DMS153 treated with DMSO at 0.1 percent for 48 hours (cell line): ENCODE data around the gene LMTK3.
"Not testable (repeated sequence)": the region's sequence is repeated elsewhere in the genome, so short reads cannot be mapped to it uniquely, and the experiment has no call there.

Source experiments
- DNase-seq: peaks from one replicate; lab custom pipeline; 2025; ENCODE audit not compliant: unreplicated experiment; lab: John Stamatoyannopoulos, UW

LMTK3 gene

DNA sequence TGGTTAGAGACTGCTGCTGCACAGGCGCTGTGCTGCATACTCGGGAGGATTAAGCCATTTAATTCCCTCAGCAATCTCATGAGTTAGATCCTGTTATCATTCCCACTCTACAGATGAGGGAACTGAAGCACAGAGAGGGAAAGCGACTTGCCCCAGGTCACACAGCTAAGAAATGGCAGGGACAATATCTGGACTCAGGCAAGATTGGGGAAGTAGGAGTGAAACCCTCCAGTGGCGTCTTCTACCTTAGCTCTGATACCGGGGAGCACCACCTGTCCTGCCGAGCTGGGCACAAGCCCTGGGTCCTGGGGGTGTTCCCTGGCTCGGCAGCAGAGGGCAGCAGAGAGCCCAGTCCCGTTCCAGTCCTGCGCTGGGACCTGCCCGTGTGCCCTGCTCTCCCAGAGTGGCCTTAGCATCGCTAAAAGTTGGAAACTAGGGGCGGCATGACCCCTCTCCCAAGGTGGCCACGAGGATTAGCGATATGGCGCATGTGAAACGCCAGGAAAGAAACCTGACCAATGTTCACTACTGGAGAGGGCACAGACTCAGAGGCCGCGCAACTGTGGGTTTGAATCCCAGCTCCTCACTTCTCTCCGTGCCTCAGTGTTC, 21.9 kb downstream of the LMTK3 start:
- DNase-seq: peak; percentile 43

DNA sequence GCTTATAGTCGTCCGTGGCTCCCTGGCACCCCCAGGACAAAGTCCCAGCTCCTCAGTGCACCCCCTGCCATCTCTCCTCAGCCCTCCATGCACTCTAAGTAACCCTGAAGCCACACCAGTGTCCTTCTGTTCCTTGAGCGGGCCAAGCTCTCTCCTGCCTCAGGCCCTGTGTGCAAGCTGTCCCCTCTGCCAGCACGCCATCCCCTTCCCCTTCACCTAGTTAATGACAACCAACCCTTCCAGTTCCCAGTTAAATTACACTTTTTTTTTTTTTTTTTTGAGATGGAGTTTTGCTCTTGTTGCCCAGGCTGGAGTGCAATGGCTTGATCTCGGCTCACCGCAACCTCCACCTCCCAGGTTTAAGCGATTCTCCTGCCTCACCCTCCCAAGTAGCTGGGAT, 23.2 kb downstream of the LMTK3 start:
- not testable (repeated sequence) for DNase-seq

DNA sequence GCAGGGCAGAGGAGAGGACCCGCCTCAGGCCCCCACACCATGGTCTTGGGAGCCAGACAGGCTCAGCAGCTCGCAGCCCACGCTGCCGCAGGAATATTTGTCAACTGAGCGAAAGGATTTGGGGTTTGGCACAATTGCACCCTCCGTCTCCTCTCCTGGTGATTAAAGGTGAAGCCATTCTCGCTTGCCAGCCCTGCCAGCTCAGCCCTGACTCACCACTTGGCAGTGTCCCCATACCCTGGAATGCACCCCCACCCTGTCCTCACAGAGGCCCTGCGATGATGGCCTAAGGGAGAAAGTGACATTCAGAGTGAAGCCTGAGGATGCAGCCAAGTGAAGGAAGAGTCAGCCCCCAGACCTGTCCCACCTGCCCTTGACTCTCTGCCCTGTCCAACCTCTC, 23.7 kb downstream of the LMTK3 start:
- no peak for DNase-seq

DNA sequence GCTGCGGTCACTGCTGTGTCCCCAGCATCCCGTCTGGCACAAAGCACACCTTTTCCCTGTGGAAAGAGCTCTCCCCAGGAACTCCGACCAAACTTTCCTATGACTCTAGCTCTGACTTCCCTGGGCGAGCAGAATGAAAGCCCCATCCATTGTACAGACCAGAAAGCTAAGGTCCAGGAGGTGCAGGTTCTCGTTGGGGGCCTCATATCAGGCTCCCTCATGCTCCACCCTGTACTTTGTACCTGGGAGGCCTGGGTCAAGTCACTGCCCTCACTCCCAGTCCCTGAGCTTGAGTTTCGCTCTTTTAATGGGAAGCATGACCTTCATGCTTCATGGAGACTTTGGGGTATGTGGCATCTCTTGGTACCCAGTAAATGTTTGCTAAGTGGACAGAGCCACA, 24.1 kb downstream of the LMTK3 start:
- DNase-seq: no peak

DNA sequence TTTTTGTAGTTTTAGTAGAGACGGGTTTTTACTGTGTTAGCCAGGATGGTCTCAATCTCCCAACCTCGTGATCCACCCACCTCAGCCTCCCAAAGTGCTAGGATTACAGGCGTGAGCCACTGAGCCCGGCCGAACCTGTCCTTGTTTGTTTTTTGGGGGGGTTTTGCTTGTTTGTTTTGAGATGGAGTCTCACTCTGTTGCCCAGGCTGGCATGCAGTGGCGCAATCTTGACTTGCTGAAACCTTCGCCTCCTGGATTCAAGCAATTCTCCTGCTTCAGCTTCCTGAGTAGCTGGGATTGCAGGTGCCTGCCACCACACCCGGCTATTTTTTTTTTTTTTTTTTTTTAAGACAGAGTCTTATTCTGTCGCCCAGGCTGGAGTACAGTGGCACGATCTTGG, 24.9 kb downstream of the LMTK3 start:
- DNase-seq: not testable (repeated sequence)

DNA sequence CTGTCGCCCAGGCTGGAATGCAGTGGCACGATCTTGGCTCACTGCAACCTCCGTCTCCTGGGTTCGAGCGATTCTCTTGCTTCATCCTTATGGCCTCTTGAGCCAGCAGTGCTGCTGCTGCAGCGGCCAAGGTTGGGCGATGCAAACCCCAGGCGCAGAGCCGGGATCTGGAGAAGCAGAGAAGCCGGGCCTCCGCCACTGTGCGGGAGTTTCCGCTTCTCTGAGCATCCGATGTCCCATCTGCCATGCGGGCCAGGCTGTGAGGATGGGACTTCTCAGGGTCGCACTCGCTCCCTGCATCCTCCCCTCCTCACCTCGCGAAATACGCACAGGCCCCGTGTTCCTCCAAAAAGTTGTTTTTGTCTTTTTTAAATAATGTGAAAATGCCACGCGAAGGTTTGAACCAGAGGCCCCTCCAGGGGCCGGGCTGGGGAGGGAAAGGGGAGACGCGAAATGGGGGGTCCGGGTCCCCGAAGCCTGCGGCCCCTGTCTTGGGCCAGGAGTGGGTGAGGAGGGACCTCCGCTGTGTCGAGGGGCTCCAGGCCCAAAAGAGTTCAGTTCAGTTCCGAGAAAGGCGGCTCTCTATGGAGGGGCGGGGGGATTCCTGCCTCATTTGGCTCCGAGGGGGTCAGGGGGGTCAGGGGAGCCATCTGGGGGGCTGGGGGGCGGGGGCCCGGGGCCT, 26.6 kb downstream of the LMTK3 start:
- DNase-seq: no peak

DNA sequence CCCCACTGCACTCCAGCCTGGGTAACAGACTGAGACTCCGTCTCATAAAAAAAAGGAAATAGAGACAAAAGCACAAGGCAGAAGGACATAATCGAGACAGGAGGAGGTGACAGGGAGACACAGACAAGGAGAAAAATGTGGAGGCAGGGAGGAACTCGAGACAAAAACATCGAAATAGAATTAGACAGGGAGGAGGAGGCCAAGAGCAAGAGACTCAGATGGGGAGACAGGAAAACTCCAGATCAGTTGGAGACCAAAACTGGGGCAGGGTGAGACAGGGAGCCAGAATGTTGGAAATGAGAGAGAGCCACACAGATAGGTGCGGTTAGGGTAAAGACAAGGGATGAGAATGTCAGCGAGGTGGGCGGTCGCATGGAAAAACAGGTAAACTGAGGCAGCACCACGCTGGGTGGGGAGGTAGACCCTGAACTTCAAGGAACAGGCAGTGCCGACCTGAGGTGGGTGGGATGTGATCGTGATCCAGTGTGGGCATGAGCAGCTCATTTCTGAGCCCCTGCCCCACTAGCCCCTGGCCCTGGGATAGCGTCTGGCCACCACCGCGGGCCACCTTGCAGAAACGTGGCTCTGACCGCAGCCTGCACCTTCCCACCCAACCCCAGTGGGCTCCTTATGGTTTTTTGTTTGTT, 27.3 kb downstream of the LMTK3 start:
- no peak for DNase-seq

DNA sequence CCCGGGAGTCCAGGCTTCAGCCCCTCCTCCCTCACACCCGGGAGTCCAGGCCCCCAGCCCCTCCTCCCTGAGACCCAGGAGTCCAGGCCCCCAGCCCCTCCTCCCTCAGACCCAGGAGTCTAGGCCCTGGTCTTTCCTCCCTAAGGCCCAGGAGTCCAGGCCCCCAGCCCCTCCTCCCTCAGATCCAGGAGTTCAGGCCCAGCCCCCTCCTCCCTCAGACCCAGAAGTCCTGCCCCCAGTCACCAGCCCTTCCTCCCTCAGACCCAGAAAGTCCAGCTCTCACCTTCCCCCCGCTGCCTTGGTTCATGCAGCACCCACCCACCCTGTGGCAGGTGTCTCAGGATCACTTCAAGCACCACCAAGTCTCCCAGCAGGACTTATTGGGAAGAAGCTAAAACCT, 28.3 kb downstream of the LMTK3 start:
- no peak for DNase-seq

DNA sequence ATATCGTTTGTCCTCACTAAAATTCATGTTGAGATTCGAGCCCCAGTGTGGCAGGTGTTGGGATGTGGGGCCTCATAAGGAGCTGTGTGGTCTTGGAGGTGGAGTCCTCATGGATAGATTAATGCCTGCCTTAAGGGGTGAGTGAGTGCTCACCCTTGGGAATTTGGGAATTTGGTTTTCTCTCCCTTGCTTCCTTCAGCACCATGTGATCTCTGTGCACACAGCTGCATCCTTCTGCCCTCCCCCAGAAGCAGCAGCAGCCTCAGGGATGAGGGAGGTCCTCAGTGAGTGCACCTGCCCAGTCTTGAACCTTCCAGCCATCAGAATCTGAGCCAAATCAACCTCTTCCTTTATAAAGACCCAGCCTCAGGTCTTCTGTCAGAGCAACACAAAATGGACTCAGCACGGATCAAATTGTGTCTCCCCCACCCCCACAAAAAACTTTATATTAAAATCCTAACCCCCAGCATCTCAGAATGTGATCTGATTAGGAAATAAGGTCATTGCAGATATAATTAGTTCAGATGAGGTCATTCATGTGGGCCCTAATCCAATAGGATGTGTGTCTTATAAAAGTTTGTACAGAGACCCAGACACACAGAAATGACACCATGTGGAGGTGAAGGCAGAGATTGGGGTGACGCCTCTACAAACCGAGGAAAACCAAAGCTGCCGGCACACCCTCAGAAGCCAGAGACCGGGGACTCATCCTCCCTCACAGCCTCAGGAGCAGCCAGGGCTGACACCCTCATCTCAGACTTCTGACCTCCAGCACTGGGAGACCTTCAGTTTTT, 29.6 kb downstream of the LMTK3 start:
- DNase-seq: no peak

DNA sequence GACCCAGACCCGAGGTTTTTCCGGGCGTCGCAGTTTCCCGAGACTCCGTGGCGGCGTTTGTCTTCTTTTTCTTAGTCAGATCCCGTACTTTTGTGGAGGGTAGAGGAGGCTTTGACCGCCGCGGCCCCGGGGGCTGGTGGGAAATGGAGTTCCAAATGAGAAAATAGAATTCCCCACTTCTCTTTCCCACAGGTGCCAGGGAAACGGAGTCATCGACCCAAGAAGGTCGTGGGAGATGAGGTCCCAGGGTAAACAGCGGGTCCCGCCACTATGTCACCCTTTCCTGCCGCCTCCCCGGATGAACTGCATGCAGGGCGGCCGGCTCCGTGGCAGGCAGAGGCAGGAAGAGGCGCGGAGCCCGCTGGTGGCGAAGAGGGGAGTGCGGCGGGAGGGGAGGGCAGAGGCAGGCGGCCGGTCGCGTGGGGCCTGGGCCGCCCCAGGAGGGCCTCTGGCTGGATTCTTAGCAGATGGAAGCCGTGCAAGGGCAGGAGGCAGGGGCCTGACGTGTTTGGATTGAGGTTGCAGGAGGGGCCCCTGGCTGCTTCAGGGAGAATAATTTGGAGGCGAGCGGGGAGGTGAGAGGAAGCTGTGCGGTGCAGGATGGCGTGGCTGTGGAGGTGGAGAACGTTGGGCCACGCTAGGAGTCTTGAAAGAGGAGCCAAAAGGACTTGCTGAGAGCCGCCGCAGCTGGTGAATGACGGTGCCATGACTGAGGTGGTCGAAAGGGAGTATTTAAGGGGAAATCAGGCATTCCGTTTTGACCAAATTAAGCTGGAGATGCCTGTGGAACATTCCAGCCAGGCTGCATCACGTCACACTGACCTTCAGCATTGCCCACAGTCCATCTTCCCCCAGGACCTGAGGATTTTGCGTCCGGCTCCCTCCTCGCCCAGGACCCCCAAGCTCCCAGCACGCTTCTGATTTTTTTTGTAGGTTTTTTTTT, 30.8 kb downstream of the LMTK3 start:
- DNase-seq: no peak

DNA sequence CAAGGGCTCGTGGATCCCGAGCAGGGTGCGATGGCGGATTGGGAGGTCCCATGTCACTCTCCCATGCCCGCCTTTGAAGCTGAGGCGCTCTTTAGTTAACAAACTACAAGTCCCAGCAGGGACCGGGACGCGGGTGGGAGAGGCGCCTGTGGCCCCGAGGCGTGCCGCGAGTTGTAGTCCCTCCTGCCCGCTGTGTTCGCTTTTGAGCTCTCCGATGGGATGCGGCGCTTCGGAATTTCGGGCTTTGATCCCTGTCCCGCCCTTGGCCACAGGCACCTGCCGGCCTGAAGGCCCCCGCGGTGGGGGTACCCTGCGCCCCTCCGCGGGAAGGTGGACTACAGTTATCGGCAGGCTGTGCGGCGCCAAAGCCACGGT, 31.5 kb downstream of the LMTK3 start:
- DNase-seq: no peak

DNA sequence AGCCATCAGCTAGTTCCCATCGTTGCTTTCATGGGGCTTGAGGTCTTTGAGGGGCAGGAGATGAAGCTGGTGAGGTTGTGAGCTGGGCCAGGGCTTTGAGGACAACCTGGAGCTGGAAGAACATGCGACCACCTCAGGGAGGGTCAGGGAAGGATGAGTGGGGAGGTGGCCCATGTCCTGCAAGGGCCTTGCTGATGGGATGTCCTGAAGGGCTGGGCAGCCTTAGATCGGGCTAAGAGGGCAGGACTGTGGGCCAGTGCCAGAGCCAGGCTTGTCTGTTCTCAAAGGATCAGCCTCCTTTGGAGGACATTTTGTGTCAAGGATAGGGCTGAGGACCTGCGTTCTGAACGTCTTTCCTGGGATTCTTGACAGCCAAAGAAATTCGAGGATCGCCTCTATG, 31.9 kb downstream of the LMTK3 start:
- no peak for DNase-seq

DNA sequence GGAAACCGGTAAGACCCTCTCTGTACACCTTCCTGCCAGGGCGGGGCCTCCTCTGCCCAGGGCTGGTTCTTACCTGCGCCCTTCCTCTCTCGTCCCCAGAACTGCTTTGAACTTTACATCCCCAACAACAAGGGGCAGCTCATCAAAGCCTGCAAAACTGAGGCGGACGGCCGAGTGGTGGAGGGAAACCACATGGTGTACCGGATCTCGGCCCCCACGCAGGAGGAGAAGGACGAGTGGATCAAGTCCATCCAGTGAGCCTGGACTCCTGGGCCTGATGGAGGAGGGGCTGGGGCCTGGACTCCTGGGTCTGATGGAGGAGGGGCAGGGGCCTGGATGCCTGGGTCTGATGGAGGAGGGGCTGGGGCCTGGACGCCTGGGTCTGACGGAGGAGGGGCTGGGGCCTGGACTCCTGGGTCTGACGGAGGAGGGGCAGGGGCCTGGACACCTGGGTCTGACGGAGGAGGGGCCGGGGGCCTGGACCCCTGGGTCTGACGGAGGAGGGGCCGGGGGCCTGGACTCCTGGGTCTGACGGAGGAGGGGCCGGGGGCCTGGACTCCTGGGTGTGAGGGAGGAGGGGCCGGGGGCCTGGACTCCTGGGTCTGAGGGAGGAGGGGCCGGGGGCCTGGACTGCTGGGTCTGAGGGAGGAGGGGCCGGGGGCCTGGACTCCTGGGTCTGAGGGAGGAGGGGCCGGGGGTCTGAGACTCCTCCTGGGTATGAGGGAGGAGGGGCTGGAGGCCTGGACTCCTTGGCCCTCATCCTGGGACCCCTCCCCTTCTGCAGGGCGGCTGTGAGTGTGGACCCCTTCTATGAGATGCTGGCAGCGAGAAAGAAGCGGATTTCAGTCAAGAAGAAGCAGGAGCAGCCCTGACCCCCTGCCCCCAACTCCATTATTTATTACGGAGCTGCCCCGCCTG, 33.0 kb downstream of the LMTK3 start:
- no peak for DNase-seq

DNA sequence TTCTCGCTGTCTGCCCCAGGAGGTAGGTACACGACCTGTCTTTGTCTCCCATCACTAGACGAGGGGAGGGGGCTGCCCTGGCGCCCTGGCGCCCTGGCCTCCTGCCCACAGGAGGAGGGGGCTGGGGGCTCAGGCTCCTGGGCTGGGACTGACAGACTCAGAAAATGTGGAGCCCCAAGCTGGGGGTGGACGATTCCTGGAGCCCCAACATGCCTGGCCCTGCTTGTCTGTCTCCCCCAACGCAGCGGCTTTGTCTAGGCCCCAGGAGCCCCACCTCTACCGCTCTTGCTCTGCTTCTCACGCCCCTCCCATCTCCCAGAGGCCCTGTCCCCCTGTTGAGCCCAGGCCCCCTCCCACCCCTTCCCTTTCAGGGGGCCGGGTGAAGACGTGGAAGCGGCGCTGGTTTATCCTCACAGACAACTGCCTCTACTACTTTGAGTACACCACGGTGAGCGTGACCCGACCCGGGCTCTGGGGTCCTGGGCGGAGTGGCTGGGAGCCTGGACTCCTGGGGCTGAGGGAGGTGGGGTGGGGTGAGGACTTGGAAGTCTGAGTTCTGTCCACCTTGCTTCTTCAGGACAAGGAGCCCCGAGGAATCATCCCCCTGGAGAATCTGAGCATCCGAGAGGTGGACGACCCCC, 33.8 kb downstream of the LMTK3 start:
- no peak for DNase-seq

DNA sequence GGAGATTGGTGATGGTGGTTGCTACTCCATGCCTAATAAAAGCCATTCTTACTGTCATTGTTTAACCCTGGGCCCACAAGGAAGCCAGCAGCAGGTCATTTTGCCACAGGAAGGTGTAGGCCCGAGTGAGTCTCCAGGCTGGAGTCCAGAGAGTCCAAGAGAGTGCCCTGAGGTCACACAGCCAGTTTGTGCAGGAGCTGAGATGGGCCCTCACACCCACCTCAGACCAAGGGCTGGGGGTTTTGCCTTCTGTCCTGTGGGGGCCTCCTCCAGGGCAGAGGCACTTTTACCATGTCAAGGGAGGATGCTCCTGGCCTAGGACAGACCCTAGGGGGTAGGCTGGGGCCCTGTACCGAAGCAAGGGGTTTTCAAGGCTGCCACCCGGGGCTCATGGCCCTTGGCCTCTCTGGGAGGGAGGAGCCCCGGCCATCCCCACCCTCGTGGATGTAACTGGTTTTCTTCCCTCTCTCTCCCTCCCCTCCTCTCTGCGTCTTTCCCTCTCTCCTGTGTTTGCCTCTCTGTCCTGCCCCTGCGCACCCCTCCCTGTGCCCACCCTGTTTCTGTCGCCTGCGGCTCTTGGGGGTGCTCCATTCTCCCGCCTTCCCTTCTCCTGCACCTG, 34.5 kb downstream of the LMTK3 start:
- DNase-seq: no peak

DNA sequence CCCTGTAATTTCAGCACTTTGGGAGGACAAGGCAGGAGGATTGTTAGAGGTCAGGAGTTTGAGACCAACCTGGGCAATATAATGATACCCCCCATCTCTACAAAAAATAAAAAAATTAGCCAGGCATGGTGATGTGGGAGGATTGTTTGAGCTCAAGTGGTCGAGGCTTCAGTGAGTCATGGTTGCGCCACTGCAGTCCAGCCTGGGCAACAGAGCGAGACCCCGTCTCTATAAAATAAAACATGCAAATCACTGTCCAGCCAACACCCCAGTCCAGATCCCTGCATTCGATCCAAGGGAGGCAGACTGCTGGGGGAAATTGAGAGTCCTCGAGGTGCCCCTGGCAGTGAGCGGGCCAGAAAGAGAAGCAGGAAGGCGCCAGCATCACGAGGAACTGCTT, 35.5 kb downstream of the LMTK3 start:
- no peak for DNase-seq

DNA sequence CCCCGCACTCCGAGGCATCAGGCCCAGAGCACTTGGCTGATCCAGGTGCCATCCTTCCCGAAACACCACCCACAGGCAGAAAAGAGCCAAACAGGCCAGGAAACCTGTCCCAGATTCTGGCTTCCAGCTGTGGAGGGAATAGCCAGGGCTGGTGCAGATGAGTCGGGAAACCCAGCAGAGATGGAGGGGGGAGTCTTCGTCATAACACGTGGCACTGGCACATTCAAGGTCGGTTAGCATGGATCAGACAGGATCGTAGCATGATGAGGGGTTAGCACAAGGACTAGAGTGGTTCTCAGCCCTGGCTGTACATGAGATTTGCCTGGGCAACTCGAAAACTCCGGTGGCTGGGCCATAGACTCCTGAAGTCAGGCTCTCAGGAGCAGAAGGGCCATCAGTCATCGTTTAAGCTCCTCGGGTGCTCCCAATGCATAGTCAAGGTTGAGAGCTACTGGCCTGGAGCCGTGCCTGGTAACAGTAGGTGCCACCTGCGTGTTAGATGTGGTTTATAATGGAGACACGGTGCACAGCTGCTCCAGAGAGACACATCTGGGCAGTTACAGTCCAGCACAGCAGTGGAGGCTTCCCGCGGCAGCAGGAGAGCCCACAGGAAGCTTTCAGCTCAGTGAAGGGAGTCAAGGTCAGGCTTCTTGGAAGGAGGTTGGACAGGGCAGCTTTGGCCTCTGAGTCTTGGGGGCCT, 36.1 kb downstream of the LMTK3 start:
- DNase-seq: no peak

DNA sequence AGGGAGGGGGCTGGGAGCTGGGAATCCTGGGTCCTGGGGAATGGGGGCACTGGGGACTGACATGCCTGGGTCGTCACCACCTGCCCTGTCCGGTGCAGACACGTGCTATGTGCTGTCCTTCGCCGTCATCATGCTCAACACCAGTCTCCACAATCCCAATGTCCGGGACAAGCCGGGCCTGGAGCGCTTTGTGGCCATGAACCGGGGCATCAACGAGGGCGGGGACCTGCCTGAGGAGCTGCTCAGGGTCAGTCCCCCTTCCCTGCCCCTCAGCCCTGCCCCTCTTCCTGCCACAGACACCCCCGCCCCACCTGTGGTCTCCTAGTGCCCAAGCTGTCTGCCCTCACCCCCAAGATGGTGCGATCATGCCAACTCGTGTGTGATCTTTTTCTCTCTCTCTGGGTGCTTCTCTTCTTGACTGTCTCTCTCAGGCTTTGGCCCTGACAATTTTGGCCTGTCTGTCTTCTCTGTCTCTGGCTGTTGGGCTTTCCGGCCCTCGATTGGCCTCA, 37.5 kb downstream of the LMTK3 start:
- DNase-seq: no peak
